Stimulated activated CD4-positive, alpha-beta T cell treated with anti-CD3 and anti-CD28 coated beads, Interleukin-2, amount 100 ng/mL, for 4 hours (primary cell): ENCODE results near the gene MX1.

Experiments used
- DNase-seq: peaks from one replicate; pipeline ENCODE4 v3.0.0-alpha.2; 2020; ENCODE audit warnings: low read depth

MX1 gene

GRCh38 chr21:41432562-41433460 lies 6.8 kb downstream of the MX1 start:
- no peak for DNase-seq

- no peak for DNase-seq
Measured at GRCh38 chr21:41433566-41433965, 7.5 kb downstream of the MX1 start.

DNA sequence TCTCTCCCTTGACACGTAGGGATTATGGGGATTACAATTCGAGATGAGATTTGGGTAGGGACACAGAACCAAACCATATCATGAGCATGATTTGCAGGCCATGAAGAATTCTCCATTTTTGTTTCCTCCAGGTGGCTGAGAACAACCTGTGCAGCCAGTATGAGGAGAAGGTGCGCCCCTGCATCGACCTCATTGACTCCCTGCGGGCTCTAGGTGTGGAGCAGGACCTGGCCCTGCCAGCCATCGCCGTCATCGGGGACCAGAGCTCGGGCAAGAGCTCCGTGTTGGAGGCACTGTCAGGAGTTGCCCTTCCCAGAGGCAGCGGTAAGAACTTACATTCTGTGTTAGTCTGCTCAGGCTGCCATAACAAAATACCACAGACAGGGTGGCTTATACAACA lies 9.7 kb downstream of the MX1 start:
- DNase-seq = no peak

- no peak for DNase-seq
Measured at GRCh38 chr21:41437729-41438128, 11.7 kb downstream of the MX1 start.

GRCh38 chr21:41438425-41439113 lies 12.5 kb downstream of the MX1 start:
- no peak for DNase-seq

DNA sequence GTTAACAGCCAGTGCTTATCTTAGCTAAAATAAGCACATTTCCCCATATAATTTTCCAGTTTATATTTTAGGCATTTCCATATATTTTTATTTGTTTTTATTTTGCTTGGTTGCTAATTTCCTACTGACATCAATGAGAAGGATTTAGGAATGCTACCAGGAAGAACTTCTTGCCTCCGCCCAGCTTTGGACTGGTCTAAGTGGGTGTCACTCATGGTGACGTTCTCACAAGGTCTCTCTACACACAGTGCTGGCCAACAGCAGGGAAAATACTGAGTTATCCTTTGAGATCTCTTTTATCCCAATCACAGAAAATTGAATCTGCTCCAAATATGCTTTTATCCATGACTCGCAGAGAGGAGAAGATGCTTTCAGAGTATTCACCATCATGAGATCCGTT lies 13.2 kb downstream of the MX1 start:
- no peak for DNase-seq

DNA sequence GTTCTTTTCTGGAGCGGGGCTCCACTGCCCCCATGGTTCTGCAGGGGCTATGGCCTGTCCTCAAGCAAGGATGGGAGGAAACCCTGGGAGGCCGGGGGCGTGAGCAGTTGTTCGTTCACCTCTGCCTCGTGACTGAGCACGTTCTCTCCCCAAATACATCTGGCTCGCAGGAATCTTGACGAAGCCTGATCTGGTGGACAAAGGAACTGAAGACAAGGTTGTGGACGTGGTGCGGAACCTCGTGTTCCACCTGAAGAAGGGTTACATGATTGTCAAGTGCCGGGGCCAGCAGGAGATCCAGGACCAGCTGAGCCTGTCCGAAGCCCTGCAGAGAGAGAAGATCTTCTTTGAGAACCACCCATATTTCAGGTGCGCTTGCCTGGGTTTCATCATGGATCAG lies 15.5 kb downstream of the MX1 start:
- DNase-seq = no peak

GRCh38 chr21:41442481-41443186 lies 16.6 kb downstream of the MX1 start:
- DNase-seq = no peak

DNA sequence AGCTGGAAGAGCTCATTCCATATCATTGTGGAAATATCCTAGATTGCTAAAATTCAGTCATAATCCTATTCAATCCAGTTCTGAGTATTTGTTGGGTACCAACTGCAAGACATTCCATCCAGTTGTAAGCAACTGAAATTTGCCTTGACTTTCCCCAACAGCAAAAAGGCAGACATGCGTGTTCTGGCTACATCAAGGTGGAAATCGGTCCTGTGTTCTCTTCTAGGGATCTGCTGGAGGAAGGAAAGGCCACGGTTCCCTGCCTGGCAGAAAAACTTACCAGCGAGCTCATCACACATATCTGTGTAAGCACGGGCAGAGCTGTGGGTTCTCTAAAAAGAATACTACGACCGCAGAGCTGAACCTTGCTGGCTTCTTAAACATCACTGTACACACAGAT lies 17.5 kb downstream of the MX1 start:
- no peak for DNase-seq

DNA sequence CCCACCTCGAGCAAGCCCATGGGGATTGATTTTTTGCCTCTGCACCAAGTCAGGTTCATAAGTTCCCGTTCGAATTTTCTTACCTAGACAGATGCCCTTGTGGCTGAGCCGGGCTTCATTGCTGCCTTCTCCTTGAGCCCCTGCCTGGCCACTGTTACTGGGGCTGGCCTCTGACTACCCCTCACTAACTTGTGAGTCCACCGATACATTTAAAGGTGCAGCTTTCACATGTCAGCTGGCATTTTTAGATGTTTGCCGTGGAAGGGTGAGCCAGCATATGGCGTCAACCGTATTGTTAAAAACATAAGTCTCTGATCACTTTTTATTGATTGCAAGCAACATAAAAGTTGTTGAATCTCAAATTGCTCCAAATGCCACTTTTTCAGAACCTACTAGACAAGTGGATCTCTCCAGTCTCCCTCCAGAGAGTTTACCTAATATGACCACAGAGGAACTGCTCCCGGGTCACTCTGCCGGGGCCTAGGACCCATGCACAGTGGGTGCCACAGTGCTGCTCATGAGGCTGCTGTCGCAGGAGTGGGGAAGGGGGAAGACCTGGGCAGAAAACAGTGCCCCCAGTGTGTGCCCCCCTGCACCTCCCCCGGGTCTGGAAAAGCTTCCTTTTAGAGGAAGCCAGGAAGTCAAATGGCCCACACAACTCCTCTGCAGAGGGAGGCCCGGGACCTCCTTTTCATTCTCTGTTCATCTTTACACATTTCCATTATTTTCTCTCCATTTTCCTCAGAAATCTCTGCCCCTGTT lies 18.8 kb downstream of the MX1 start:
- DNase-seq = no peak

- no peak for DNase-seq
Measured at GRCh38 chr21:41445465-41445862, 19.4 kb downstream of the MX1 start.

GRCh38 chr21:41446586-41446985 lies 20.5 kb downstream of the MX1 start:
- DNase-seq = no peak

DNA sequence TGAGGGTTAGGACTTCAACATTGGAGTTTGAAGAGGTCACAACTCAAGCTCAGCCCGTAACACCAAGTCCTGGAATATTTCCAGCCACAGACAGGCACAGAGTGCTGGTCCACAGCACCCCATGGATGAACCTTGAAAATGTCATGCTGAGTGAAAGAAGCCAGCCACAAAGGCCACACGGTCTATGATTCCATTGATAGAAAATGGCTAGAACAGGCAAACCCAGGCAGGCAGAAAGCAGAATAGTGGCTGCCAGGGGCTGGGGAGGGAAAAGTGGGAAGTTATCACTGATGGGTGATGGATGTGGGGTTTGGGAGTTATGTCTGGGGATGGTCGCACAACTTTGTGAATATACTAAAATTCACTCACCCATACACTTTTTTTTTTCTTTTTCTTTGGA lies 21.3 kb downstream of the MX1 start:
- DNase-seq = no peak

- DNase-seq = no peak
Measured at GRCh38 chr21:41449613-41450012, 23.6 kb downstream of the MX1 start.

GRCh38 chr21:41451753-41452676 lies 26.0 kb downstream of the MX1 start:
- no peak for DNase-seq

- DNase-seq = no peak
Measured at GRCh38 chr21:41453198-41453597, 27.2 kb downstream of the MX1 start.

GRCh38 chr21:41453761-41454160 lies 27.7 kb downstream of the MX1 start:
- no peak for DNase-seq

DNA sequence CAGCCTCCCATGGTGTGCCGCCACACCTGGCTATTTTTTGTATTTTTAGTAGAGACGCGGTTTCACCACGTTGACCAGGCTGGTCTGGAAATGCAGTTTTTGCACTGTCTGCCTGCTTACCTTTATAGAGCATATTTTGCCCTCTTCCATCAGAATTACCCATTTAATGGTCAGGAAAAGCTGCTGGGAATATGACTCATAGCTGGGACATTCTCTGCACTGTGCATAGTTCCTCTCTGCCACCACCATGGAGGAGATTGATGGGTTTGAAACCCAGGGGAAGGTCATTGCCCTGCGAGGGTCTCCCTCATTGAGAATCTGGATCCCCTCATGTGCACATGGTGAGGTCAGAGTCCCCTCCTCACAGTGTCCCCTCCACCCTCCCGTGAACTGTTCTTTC lies 32.1 kb downstream of the MX1 start:
- DNase-seq = no peak

GRCh38 chr21:41458559-41458958 lies 32.5 kb downstream of the MX1 start:
- DNase-seq = no peak

GRCh38 chr21:41459884-41460534 lies 34.0 kb downstream of the MX1 start:
- no peak for DNase-seq
